ENCODE measurements around the gene FBXL14.

GRCh38 chr12:1580526-1580925 lies 13.9 kb downstream of the FBXL14 start:
- no peak for TF ChIP-seq L3MBTL2 (conservative IDR thresholded peaks at IDR 0.05)
- no peak for TF ChIP-seq FOXM1 (IDR thresholded peaks at IDR 0.05; ENCODE audit: borderline replicate concordance)
- no peak for TF ChIP-seq FOXA1 (IDR thresholded peaks at IDR 0.05)
- no peak for TF ChIP-seq FOXK2 (IDR thresholded peaks at IDR 0.05)
- TF ChIP-seq BHLHE40 (IDR thresholded peaks at IDR 0.05; ENCODE audit: borderline replicate concordance): no peak
- no peak for TF ChIP-seq SUZ12 (IDR thresholded peaks at IDR 0.05)
- no peak for TF ChIP-seq SP1 (IDR thresholded peaks at IDR 0.05)
- TF ChIP-seq ELF4 (IDR thresholded peaks at IDR 0.05): no peak

Measured in HEK293T (cell line).